HTR-8/SVneo (cell line): ENCODE results near the gene RNF115.
A peak's percentile ranks its signal among the peaks of the same experiment; 100 is the strongest.

Source experiments
- DNase-seq: peaks from one replicate; pipeline ENCODE4 v3.0.0; 2011; ENCODE audit warnings: low spot score, mixed read lengths; ENCODE audit not compliant: insufficient read length
- FAIRE-seq: peaks from 2 replicates; lab custom pipeline; 2011; peaks lifted over from hg19 to GRCh38; lab: Jason Lieb, UNC

RNF115 gene

GRCh38 chr1:145707183-145707867 is 116.6 kb downstream of the RNF115 start, which contains the start of gene PDZK1:
TSS of gene PDZK1 (minus strand) at chr1:145707368. CDS start at chr1:145688021, 19,347 bp downstream.
- FAIRE-seq = no peak
- DNase-seq = no peak

GRCh38 chr1:145706086-145706664 is 117.7 kb downstream of the RNF115 start:
- DNase-seq (peak; percentile 45), FAIRE-seq (no peak)

GRCh38 chr1:145705622-145706021 is 118.3 kb downstream of the RNF115 start:
- FAIRE-seq (no peak), DNase-seq (no peak)

- DNase-seq (no peak), FAIRE-seq (no peak)
Observed at GRCh38 chr1:145702826-145703225, 121.1 kb downstream of the RNF115 start.

GRCh38 chr1:145702052-145702451 is 121.8 kb downstream of the RNF115 start:
- no peak for FAIRE-seq
- DNase-seq = no peak

GRCh38 chr1:145701306-145701862 is 122.5 kb downstream of the RNF115 start:
- FAIRE-seq (no peak), DNase-seq (no peak)

- FAIRE-seq (no peak), DNase-seq (no peak)
Observed at GRCh38 chr1:145696630-145696960, 127.3 kb downstream of the RNF115 start.

- FAIRE-seq (no peak), DNase-seq (no peak)
Observed at GRCh38 chr1:145695821-145696629, 127.9 kb downstream of the RNF115 start.

GRCh38 chr1:145692785-145693443 is 131.0 kb downstream of the RNF115 start:
- no peak for FAIRE-seq
- no peak for DNase-seq

GRCh38 chr1:145690587-145691558 is 133.0 kb downstream of the RNF115 start:
- DNase-seq (no peak), FAIRE-seq (no peak)

GRCh38 chr1:145689922-145690321 is 134.0 kb downstream of the RNF115 start:
- no peak for FAIRE-seq
- no peak for DNase-seq

- FAIRE-seq (no peak), DNase-seq (no peak)
Observed at GRCh38 chr1:145688924-145689323, 135.0 kb downstream of the RNF115 start.
